ENCODE measurements around the gene CNTNAP2.

GRCh38 chr7:146804620-146805019, 688.0 kb downstream of the CNTNAP2 start:
- no peak for TF ChIP-seq CTCF (IDR thresholded peaks at IDR 0.05)
- no peak for TF ChIP-seq POLR2AphosphoS5 (IDR thresholded peaks at IDR 0.05)

Data from suprapubic skin (tissue), 3 donors.